ENCODE measurements around the gene YTHDF1.

The YTHDF1 gene

DNA sequence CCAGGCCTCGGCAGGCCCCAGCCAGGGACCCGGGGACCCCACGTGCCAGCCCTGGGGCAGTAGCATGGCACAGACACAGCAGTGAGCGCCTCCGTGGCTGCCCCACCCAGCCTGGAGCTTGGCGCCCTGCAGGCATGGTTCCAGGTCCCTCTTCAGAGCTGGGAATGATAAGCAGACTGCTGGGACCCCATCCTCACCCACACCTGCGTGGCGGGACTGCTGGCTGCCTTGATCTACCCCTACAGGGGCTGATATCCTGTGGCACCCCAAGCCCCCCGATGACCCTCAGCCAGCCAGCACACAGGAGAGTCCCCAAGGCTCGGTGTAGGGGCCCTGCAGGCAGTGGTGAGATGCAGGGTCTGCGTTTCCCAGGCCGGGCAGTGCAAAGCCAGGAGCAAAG is 47.1 kb downstream of the YTHDF1 start:
- no peak overlapping the region for H3K4me3 Mint-ChIP-seq
- peaks cover 6% of the 10 kb centered on the region for H3K4me1 Mint-ChIP-seq
- no peaks in the 10 kb centered on the region for H3K36me3 Mint-ChIP-seq
- no peaks in the 10 kb centered on the region for H3K9me3 Mint-ChIP-seq
- H3K27ac Mint-ChIP-seq: no peak overlapping the region
- no peak for DNase-seq (ENCODE audit: low spot score in 2 of 2)
- ATAC-seq: no peak

DNA sequence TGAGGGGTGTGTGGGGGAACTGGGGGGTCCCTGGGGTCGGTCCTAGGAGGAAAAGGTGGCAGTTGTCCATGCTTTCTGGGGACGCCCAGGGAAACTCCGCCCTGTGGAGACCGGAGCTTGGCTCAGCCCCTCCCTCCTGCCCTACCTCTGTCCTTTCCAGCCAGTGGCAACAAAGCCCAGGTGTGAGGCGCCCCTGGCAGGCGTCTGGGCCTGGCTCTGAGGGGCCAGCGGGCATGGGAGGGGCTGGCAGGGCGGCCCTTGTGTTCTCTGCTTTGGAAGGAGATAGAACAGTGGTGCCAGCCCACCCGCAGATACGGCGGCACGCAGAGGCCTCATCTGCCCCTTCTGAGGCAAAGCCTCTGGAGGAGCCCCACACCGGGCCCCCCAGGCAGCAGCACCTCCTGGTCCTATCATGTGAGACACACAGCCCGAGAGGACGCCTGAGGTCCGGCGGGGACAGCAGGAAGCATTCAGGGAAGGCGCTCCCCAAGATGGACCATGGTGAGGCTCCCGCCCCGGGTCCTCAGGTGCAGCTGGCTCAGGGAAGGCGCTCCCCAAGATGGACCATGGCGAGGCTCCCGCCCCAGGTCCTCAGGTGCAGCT is 47.9 kb downstream of the YTHDF1 start:
- Mint-ChIP-seq H3K4me3 (no peak overlapping the region), H3K4me1 (peaks cover 6% of the 10 kb centered on the region), H3K36me3 (no peaks in the 10 kb centered on the region), H3K27ac (no peak overlapping the region), H3K9me3 (no peaks in the 10 kb centered on the region)
- no peak for DNase-seq (ENCODE audit: low spot score in 2 of 2)
- ATAC-seq: no peak

- H3K9me3 Mint-ChIP-seq: no peaks in the 10 kb centered on the region
- no peaks in the 10 kb centered on the region for H3K36me3 Mint-ChIP-seq
- no peak overlapping the region for H3K27ac Mint-ChIP-seq
- no peak for ATAC-seq
- DNase-seq (ENCODE audit: low spot score in 2 of 2): no peak
- H3K4me1 Mint-ChIP-seq: peaks cover 6% of the 10 kb centered on the region
- no peak overlapping the region for H3K4me3 Mint-ChIP-seq
Observed at GRCh38 chr20:63167026-63167917, 48.7 kb downstream of the YTHDF1 start.

DNA sequence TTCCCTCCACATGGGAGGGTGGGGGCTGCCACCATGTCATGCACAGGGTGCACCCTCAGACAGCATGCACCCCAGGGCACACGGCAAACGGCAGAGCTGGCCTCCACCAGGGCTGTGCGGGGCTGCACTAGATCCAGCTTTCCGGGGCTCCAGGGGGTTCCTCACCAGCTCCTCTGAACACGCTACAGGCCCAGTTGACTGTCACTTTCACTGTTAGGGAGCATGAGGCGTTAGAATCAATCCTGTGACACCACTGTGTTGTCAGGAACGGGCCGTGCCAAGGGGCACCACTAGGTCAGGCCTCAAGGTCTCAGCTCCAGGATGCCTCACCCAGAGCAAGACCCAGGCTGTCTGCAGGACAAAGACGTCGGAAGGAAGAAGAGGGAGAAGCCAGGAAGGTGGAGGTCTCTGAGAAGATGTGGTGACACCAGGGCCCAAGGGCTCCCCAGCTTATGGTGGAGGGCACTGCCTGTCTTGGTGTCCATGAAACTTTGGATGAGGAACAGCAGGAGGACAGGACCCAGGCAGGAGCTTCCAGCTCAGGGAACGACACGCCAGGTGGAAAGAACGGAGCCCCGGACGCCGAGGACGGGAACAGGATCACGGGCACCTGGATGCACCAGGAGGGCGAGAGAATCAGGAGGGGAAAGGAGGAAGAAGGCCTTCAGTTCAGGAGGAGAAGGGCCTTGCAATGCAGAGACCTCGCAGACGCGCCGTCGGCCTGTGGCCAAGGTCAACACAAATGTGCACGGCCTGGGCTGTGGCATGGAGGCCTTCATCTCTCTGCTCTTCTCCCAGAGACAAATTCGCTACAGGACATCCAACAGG is 49.5 kb downstream of the YTHDF1 start:
- Mint-ChIP-seq H3K4me3 (no peak overlapping the region), H3K36me3 (no peaks in the 10 kb centered on the region), H3K27ac (no peak overlapping the region), H3K9me3 (no peaks in the 10 kb centered on the region), H3K4me1 (no peaks in the 10 kb centered on the region)
- no peak for DNase-seq (ENCODE audit: low spot score in 2 of 2)
- no peak for ATAC-seq

GRCh38 chr20:63165356-63166192 is 50.4 kb downstream of the YTHDF1 start:
- DNase-seq (ENCODE audit: low spot score in 2 of 2) (no peak), ATAC-seq (no peak)
- Mint-ChIP-seq H3K4me3 (no peak overlapping the region), H3K9me3 (no peaks in the 10 kb centered on the region), H3K36me3 (no peaks in the 10 kb centered on the region), H3K27ac (no peak overlapping the region), H3K4me1 (no peaks in the 10 kb centered on the region)

DNA sequence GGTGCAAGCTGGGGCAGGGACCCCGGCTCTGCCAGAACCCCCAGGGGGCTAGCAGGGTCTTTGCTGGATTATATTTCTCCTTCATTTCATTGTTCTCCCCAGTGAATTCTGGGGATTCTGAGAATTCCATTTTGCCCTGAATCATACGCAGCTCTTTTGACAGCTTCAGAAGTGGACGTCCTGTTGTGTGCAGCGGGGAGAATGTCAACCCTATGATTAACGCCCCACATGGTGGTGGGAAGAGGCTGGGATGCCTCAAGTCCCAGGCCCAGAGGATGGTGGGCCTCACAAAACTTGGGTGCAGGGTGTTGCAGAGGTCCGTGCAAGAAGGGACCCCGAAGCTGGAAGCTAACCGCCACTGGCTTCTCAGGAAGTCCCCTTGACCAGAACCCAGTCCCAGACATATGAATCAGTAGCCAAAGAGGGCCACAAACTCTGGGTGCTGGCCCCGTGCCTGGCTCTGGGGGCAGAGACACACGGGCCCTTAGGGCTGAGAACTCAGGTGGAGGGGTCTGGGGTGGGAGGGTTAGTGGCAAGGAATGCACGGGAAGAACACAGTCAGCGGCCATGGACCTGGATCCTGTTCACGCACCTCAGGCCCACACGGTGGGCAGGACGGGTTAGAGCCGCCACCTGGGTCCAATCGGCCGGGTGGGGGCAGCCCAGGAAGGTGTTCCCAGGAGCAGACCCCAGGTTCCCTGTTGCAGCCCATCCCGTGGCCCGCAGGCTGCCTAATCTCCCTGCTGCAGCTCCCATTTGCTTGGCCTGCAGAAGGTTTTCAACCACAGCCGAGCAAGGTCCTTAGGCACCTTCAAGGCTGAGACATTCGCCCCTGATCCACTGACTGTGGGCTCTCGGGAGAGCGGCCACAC is 51.2 kb downstream of the YTHDF1 start:
- no peak for DNase-seq (ENCODE audit: low spot score in 2 of 2)
- Mint-ChIP-seq H3K36me3 (no peaks in the 10 kb centered on the region), H3K4me3 (no peak overlapping the region), H3K4me1 (no peaks in the 10 kb centered on the region), H3K27ac (no peak overlapping the region), H3K9me3 (no peaks in the 10 kb centered on the region)
- no peak for ATAC-seq

- Mint-ChIP-seq H3K4me3 (no peak overlapping the region), H3K9me3 (no peaks in the 10 kb centered on the region), H3K4me1 (no peaks in the 10 kb centered on the region), H3K27ac (no peak overlapping the region), H3K36me3 (no peaks in the 10 kb centered on the region)
- no peak for DNase-seq (ENCODE audit: low spot score in 2 of 2)
- no peak for ATAC-seq
Observed at GRCh38 chr20:63163596-63164483, 52.1 kb downstream of the YTHDF1 start.

- ATAC-seq: no peak
- Mint-ChIP-seq H3K4me3 (no peak overlapping the region), H3K27ac (no peak overlapping the region), H3K9me3 (no peaks in the 10 kb centered on the region), H3K4me1 (no peaks in the 10 kb centered on the region), H3K36me3 (no peaks in the 10 kb centered on the region)
- no peak for DNase-seq (ENCODE audit: low spot score in 2 of 2)
Observed at GRCh38 chr20:63163171-63163570, 52.8 kb downstream of the YTHDF1 start.

- Mint-ChIP-seq H3K4me3 (no peak overlapping the region), H3K27ac (no peak overlapping the region)
- no peak for ATAC-seq
Observed at GRCh38 chr20:63162206-63162795, 53.6 kb downstream of the YTHDF1 start.

DNA sequence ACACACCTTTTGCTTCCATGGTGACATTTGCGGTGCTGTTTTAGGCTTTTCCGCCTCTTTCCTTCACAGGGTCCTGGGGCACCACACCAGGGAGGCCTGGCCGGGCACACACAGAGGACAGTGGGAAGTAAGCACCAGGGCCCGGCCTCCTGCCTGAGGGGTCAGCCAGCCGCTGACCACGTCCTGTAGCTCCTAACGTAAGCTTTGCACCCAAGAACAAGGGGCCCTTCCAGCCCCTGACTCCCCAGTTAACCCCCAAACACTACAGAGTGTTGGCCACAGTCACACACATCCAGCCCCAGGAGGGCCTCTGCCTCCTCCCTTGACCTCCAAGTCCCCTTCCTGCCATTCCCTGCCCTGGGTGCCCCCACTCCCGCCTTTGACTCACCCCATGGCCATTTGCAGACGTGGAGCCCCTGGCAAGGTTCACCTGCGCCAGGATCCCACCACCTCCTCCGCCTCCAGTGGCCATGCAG is 54.7 kb downstream of the YTHDF1 start:
- Mint-ChIP-seq H3K4me3 (no peak overlapping the region), H3K36me3 (no peaks in the 10 kb centered on the region), H3K9me3 (no peaks in the 10 kb centered on the region), H3K4me1 (no peaks in the 10 kb centered on the region), H3K27ac (no peak overlapping the region)
- DNase-seq (ENCODE audit: low spot score in 2 of 2): no peak
- ATAC-seq: no peak

More at GRCh38 chr20:63162206-63162795, 53.6 kb downstream of the YTHDF1 start:
- Mint-ChIP-seq H3K9me3 (no peaks in the 10 kb centered on the region), H3K4me1 (no peaks in the 10 kb centered on the region), H3K36me3 (no peaks in the 10 kb centered on the region)
- no peak for DNase-seq (ENCODE audit: low spot score in 2 of 2)

DNA sequence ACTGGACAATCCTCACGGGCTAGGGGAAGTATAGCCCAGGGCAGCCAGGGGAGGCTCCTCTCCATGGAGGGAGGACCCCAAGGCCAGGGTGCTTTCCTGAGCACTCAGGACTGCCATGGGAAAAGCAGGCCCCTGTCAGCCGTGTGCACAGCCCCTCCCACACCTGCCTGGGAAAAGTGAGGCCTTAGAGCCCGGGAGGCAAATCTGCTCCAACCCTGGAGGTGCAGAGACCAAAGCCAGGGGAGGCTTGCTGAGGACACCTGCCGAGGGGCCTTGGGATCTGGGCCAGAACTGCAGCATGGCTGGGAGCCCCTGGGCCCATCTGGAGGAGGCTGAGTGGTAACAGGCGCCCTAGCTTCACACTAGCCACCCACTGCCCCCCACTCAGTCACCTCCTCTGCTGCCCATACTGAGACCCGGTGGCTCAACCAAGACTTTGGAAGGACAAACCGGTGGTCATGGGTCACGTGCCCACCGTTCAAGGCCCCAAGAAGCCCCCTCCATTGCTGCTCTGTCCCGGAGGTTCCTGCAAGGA is 55.2 kb downstream of the YTHDF1 start:
- Mint-ChIP-seq H3K36me3 (no peaks in the 10 kb centered on the region), H3K9me3 (no peaks in the 10 kb centered on the region), H3K27ac (no peak overlapping the region), H3K4me3 (no peak overlapping the region), H3K4me1 (no peaks in the 10 kb centered on the region)
- DNase-seq (ENCODE audit: low spot score in 2 of 2) (no peak), ATAC-seq (no peak)

- H3K4me3 Mint-ChIP-seq: no peak overlapping the region
- DNase-seq (ENCODE audit: low spot score in 2 of 2): no peak
- H3K27ac Mint-ChIP-seq: no peak overlapping the region
- H3K36me3 Mint-ChIP-seq: no peaks in the 10 kb centered on the region
- H3K4me1 Mint-ChIP-seq: no peaks in the 10 kb centered on the region
- no peaks in the 10 kb centered on the region for H3K9me3 Mint-ChIP-seq
- no peak for ATAC-seq
Observed at GRCh38 chr20:63159826-63160640, 55.9 kb downstream of the YTHDF1 start.
